ENCODE measurements around the gene CYTIP. TPM values are rescaled to one million over a fixed set of nuclear protein-coding genes. Genes with fewer than 3 reads are reported as not detected.

CYTIP gene
- 0.27 to 0.85 TPM in 2 of 3 replicates, not detected in the other for total RNA-seq
- long read RNA-seq, result 0 reads

- H3K4me1 Mint-ChIP-seq (ENCODE audit: low read depth), result no peaks in the 10 kb centered on the region
- no peaks in the 10 kb centered on the region for H3K9me3 Mint-ChIP-seq (ENCODE audit: low read depth)
- H3K27me3 Mint-ChIP-seq (ENCODE audit: low read depth), result peaks cover 3% of the 10 kb centered on the region
- no peak for TF ChIP-seq CTCF (IDR thresholded peaks at IDR 0.05)
- no peaks in the 10 kb centered on the region for H3K36me3 Mint-ChIP-seq (ENCODE audit: low read depth)
- H3K4me3 Mint-ChIP-seq (ENCODE audit: unreplicated experiment), result no peak within 1 kb of the TSS
- DNase-seq (ENCODE audit: low spot score), result no peak
- H3K27ac Mint-ChIP-seq (ENCODE audit: unreplicated experiment), result no peak within 1 kb of the TSS
These were observed at the start of gene CYTIP for GRCh38 chr2:157443795-157444640. CYTIP (minus strand) TSS chr2:157444089; CDS start chr2:157444020, 69 bp downstream.

- H3K4me1 Mint-ChIP-seq (ENCODE audit: low read depth), result peaks cover 25% of the 10 kb centered on the region
- H3K27ac Mint-ChIP-seq (ENCODE audit: unreplicated experiment), result no peak overlapping the region
- no peaks in the 10 kb centered on the region for H3K36me3 Mint-ChIP-seq (ENCODE audit: low read depth)
- peak; percentile 87 for TF ChIP-seq CTCF (IDR thresholded peaks at IDR 0.05)
- H3K9me3 Mint-ChIP-seq (ENCODE audit: low read depth), result no peaks in the 10 kb centered on the region
- DNase-seq (ENCODE audit: low spot score), result no peak
- peaks cover 10% of the 10 kb centered on the region for H3K27me3 Mint-ChIP-seq (ENCODE audit: low read depth)
- no peak overlapping the region for H3K4me3 Mint-ChIP-seq (ENCODE audit: unreplicated experiment)
These were observed 48.4 kb upstream of the CYTIP start for GRCh38 chr2:157492189-157492773.

- DNase-seq (ENCODE audit: low spot score), result no peak
- no peaks in the 10 kb centered on the region for H3K36me3 Mint-ChIP-seq (ENCODE audit: low read depth)
- H3K27me3 Mint-ChIP-seq (ENCODE audit: low read depth), result peaks cover 9% of the 10 kb centered on the region
- no peak overlapping the region for H3K4me3 Mint-ChIP-seq (ENCODE audit: unreplicated experiment)
- TF ChIP-seq CTCF (IDR thresholded peaks at IDR 0.05), result no peak
- H3K9me3 Mint-ChIP-seq (ENCODE audit: low read depth), result no peaks in the 10 kb centered on the region
- no peak overlapping the region for H3K27ac Mint-ChIP-seq (ENCODE audit: unreplicated experiment)
- peaks cover 33% of the 10 kb centered on the region for H3K4me1 Mint-ChIP-seq (ENCODE audit: low read depth)
These were observed 46.1 kb upstream of the CYTIP start for GRCh38 chr2:157489983-157490382.

- DNase-seq (ENCODE audit: low spot score), result no peak
- H3K9me3 Mint-ChIP-seq (ENCODE audit: low read depth), result no peaks in the 10 kb centered on the region
- no peaks in the 10 kb centered on the region for H3K36me3 Mint-ChIP-seq (ENCODE audit: low read depth)
- no peak for TF ChIP-seq CTCF (IDR thresholded peaks at IDR 0.05)
- peaks cover 33% of the 10 kb centered on the region for H3K4me1 Mint-ChIP-seq (ENCODE audit: low read depth)
- H3K27me3 Mint-ChIP-seq (ENCODE audit: low read depth), result peaks cover 9% of the 10 kb centered on the region
- no peak overlapping the region for H3K27ac Mint-ChIP-seq (ENCODE audit: unreplicated experiment)
- H3K4me3 Mint-ChIP-seq (ENCODE audit: unreplicated experiment), result no peak overlapping the region
These were observed 45.0 kb upstream of the CYTIP start for GRCh38 chr2:157488877-157489276.

GRCh38 chr2:157487747-157488146 is 43.9 kb upstream of the CYTIP start:
- H3K9me3 Mint-ChIP-seq (ENCODE audit: low read depth), result no peaks in the 10 kb centered on the region
- peaks cover 3% of the 10 kb centered on the region for H3K27me3 Mint-ChIP-seq (ENCODE audit: low read depth)
- H3K4me3 Mint-ChIP-seq (ENCODE audit: unreplicated experiment), result no peak overlapping the region
- peaks cover 33% of the 10 kb centered on the region for H3K4me1 Mint-ChIP-seq (ENCODE audit: low read depth)
- H3K36me3 Mint-ChIP-seq (ENCODE audit: low read depth), result no peaks in the 10 kb centered on the region
- no peak overlapping the region for H3K27ac Mint-ChIP-seq (ENCODE audit: unreplicated experiment)
- no peak for TF ChIP-seq CTCF (IDR thresholded peaks at IDR 0.05)
- DNase-seq (ENCODE audit: low spot score), result no peak
